ENCODE data around the gene SLC6A18.

SLC6A18 gene

GRCh38 chr5:1203968-1204692 is 21.1 kb upstream of the SLC6A18 start:
- no peak for DNase-seq

DNA sequence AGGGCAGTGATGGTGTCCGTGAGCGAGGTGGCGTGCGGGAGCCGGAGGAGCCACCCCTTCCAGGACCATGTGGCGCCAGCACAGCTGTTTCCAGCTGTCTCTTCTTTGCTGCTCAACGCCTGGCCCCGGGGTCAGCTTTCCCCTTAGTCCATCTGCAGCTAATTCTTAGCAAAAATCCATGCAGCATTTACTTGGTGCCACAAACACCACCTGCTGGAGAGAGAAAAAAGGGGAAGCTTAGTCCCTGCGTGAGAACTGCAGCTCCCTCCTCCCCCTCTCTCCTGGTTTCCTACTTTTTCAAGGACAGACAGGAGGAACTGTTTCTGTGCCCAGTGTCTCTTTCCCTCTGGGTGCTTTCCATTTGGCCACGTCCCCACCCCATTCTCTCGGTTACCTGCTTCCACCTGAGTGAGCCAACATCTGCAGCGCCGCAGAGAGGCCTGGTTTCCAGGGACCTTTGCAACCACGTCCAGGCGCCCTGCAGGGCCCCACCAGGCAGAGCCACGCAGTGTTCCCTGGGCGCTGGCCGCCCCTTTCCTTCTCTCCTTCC is 20.4 kb upstream of the SLC6A18 start:
- no peak for DNase-seq

DNA sequence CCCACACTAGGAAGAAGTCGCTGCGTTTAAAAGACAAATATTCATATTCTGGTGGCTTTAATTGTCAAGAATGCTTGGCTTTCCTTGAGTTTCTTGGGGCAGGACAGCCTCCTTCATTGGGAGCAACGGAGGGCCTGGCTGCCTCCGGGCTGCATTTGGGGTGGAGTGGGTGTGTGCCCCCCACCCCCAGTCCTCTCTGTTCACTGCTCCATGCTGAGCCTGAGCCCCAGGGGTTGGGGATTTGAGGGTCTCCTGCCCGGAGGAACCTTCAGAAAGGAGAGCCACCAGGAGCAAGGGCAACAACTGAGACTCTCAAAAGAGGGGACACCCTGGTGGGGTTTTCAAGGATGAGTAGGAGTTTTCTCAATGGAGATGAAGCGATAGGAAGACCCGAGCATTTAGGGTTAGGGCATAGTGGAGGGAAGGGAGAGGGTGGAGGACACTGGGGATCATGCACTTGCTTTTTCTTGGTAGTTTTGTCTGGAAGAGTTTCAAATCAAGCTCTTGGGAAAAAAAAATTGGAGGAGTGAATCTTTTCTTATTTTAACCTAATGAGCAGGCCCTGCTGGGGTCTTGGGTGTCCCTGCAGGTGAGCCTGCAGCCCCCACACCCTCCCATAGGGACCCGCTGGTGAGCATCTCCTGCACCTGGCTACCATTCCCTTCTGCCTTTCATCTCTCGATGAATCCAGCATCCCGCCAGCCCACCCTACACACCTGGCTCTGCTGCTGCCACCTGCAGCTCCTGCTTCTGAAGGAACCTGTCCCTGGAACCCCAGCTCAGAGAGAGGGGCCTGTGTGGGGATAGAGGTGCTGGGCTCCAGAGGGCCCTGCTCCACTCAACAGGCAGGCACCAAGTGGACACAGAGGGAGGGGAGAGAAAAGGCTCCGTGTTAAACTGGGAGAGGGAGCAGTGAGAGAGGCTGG is 19.7 kb upstream of the SLC6A18 start:
- DNase-seq, result no peak

GRCh38 chr5:1206521-1207412 is 18.4 kb upstream of the SLC6A18 start:
- DNase-seq, result no peak

- DNase-seq, result no peak
Observed at GRCh38 chr5:1207555-1207954, 17.6 kb upstream of the SLC6A18 start.

DNA sequence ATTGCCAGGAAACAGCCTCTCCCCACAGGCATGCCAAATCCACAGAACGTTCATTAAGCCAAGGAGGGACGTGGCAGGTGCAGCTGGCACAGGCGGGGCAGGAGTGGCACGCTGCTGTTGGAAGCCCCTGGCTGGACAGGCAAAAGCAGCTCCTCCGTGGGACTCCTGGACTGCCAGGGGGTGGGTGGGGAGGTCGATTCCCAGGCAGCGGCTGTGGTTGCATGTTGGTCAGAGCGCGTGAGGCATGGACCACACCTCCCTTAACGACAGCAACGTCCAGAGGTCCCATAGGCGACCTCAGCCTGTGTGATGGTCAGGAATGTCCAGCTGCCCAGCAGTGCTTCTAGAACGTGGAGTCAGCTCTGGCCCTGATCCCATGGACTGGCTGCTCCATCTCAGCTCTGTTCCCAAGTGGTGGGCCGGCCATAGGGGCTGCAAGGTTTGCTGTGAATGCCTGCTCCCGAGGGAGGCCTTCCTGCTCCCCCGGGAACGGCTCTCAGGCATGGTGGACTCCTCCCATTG is 16.9 kb upstream of the SLC6A18 start:
- DNase-seq, result no peak

- no peak for DNase-seq
Observed at GRCh38 chr5:1208743-1209488, 16.3 kb upstream of the SLC6A18 start.

GRCh38 chr5:1209489-1209852 is 15.7 kb upstream of the SLC6A18 start:
- DNase-seq, result no peak

DNA sequence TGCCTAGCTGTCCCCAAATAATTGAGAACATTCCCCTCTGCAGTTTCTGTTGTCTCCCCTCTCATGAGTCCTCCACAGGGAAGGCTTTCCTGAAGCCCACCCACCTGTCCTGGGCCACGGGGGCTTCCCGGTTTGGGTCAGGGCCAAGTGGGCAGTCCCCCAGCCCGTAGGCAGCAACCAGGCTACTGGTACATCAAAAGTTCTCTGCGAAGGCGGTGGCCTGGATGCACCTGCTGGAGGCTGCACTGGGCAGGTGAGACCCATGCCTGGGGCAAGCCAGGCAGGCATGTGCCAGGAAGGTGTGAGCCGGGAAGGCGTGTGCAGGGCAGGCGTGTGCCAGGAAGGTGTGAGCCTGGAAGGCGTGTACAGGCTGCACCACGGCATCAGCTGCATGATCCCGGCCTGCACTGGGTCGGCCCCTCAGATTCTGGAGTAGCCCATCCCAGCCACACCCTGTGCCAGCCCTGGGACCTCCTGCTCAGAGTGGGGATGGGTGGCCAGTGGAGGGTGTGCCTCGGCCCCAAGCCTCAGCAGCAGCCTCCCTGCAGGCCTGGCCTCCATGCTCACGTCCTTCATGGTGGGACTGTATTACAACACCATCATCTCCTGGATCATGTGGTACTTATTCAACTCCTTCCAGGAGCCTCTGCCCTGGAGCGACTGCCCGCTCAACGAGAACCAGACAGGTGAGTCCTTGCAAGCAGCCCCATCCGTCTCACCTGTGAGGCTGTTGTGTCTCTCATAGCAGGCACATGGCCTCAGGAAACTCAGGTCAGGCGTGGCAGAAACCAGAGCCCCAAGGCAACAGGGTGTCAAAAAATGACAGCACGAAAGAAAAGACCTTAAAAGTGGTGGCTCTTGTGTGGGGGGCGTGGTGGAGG is 15.0 kb upstream of the SLC6A18 start:
- DNase-seq, result no peak

- DNase-seq, result no peak
Observed at GRCh38 chr5:1210832-1211251, 14.3 kb upstream of the SLC6A18 start.

GRCh38 chr5:1211701-1212100 is 13.5 kb upstream of the SLC6A18 start:
- DNase-seq, result no peak

DNA sequence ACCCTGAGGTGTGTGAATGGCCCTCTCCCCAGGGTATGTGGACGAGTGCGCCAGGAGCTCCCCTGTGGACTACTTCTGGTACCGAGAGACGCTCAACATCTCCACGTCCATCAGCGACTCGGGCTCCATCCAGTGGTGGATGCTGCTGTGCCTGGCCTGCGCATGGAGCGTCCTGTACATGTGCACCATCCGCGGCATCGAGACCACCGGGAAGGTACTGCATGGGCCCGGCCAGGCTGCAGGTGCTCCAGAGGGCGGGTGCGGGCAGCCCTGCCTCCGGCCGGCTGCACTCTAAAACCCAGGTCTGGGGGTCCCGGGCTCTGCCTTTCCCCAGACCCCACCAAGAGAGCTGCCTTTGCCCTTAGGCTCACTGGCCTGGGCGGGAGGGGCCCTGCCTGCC is 12.9 kb upstream of the SLC6A18 start:
- DNase-seq, result no peak

DNA sequence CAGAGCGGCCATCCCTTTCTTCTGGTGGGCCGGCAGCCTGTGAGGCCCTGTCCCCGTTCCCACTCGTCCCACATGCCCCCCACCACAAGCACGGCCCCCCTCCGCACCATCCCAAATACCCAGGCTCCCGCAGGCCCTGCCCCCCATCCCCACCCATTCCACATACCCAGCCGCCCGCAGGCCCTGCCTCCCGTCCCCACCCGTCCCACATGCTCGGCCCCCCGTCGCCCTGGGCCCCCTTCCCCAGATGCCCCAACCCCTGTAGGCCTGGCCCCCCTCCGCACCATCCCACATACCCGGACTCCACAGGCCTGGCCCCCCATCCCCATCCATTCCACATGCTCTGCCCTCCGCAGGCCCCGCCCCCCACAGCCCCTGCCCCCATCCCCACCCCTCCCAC is 12.3 kb upstream of the SLC6A18 start:
- no peak for DNase-seq

GRCh38 chr5:1213508-1214162 is 11.5 kb upstream of the SLC6A18 start:
- DNase-seq, result no peak

DNA sequence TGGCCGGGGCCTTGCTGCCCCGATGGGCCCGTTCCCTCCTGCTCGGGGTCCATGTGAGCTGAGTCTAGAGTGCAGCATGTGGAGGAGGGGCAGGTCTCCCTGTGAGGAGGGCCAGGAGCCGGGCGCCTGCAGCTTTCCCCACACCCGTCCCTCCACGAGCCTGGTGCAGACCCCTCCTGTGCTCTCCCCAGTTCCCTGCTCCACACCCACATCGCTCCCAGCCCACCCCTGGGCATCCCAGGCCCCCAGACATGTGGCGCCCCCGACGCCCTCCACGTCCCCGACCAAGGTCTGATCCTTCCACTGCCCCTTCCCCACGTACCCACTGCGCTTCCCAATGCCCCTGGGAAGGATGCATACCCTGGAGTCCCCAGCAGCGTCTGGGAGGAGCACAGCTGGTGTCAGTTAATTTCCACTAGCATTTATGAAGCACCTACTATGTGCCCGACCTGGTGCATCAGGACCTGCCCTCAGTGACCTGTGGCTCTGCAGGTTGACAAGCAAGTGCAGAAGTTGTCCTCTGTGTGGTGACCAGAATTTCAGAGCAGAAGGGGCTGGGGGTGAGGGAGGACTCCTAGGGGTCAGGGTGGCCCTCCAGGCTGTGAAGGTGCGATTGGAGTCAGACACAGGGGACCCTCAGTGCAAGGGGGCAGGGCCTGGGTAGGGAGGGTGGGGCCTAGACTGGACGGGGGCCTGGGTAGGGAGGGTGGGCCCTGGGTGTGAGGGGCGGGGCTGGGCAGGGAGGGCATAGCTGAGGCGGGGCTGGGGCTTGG is 10.8 kb upstream of the SLC6A18 start:
- DNase-seq, result no peak

- no peak for DNase-seq
Observed at GRCh38 chr5:1214936-1215220, 10.3 kb upstream of the SLC6A18 start.

DNA sequence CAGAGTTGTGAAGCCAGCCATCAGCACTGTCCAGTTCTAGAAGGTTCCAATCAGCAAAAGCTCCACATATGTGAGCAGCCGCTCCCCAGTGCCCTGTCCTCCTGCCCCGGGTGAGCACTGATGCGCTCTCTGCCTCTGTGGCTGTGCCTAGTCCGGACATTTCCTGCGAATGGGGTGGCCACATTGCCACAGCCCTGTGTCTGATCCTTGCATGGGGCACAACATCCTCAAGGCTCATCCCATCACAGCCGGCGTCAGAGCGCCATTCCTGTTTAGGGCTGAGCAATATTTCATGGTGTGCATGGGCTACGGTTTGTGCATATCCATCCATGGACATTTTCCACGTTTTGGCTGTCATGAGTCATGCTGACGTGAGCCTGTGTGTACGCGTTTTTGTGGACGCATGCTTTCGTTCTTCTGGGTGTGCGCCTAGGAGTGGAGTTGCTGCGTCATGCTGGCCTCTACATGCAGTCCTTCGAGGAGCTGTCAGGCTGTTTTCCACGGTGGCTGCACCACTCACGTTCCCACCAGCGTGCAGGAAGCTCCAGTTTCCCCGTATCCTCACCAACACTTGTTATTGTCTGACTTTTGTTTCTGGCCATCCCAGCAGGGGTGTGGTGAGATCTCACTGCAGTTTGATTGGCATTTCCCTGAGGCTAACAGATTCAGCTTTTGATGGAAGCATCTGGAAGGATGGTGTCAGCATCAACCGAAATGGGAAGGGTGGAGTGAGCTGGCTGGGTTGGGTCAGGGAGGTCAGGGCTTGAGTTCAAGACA is 9.7 kb upstream of the SLC6A18 start:
- no peak for DNase-seq

DNA sequence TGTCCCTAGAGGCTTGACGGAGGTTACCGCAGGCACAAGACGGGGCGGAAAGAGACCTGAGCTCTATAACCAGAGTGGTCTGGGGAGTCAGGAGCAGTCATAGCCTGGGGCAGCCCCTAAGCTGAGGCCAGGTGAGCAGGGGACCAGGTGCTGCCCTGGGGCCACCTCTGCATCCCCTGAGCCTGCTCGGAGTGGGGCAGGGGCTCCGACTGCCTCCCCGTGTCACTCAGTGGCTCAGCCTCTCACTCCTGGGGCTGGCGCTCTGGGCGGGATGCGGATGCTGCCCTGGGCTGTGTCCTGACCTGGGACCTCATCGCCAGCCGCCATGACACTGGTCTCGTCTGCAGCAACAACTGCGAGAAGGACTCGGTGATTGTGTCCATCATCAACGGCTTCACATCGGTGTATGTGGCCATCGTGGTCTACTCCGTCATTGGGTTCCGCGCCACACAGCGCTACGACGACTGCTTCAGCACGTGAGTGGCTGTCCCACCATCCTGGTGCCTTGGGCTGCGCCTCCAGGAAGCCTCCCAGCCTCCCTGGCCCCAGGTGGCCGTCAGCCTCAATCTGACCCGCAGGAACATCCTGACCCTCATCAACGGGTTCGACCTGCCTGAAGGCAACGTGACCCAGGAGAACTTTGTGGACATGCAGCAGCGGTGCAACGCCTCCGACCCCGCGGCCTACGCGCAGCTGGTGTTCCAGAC is 8.8 kb upstream of the SLC6A18 start:
- no peak for DNase-seq

Data from stimulated activated CD4-positive, alpha-beta T cell treated with anti-CD3 and anti-CD28 coated beads, Interleukin-1b, Interleukin-23, amount 100 ng/mL, for 48 hours (primary cell).